Superior temporal gyrus (tissue), 1 donor: Measurements from ENCODE around the gene MRS2.
"Not testable (repeated sequence)": the region's sequence is repeated elsewhere in the genome, so short reads cannot be mapped to it uniquely, and the experiment has no call there.

Experiments used
- DNase-seq: peaks from one replicate; pipeline ENCODE4 v3.0.0-alpha.2; 2016; ENCODE audit errors: extremely low spot score

MRS2 gene

DNA sequence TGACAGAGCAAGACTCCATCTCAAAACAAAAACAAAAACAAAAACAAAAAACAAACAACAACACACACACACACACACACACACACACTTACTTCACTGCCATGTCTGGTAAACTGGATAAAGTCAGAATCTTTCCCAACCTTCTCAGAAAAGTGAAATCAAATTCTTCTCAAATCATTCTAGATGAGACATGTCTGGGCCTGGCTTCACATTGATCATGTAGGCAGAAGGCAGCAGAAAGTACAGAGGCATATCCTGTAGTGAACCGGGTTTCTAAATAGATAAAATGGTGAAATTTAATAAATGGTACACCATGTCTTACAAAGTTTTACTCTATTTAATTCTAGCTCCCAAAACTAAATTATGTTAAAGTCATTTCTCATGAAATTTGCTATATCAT lies 14.9 kb upstream of the MRS2 start:
- DNase-seq: no peak

DNA sequence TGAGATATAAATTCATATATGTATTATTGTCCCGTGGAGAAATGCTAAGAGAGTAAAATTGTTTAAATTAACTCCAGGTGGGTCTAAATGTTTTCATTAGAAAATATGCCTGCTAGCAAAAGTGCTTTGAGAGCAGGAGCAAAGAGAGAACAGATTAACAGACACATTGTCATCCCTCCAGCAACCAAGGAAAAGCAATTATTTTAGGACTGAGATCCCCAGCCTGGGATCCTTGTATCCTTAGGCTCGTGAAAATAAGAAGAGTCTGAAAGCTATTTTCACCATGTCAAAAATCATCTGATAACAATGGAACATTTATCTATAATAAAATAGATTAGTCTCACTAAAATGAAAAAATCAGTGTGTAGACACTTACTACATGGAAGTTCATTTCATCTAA lies 11.5 kb upstream of the MRS2 start:
- DNase-seq: no peak

DNA sequence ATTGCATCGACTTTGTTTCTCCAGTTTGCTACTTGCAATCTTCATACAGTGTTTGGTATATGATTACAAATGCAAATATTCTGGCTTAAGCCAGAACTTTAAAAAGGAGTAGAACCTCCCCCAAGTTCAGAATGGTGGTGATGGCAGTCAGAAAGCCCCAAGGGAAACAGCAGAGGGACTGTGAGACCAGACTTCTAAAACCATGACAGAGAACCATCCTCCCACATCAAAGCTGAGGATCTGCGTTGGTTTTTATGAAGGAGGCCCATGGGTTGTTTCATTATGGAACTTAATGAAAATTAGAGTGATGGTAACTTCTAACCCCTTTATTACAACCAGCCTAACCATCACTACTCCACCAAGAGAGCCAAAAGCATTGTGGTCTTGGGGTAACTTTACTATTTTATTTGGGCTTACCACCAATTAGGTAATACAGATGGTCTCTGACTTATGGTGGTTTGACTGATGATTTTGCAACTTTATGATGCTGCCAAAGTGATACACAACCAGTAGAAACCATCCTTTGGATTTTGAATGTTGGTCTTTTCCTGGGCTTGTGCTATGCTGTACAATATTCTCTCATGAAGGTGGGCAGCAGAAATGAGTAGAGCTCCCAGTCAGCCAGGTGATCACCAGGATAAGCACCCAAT lies 10.9 kb upstream of the MRS2 start:
- no peak for DNase-seq

DNA sequence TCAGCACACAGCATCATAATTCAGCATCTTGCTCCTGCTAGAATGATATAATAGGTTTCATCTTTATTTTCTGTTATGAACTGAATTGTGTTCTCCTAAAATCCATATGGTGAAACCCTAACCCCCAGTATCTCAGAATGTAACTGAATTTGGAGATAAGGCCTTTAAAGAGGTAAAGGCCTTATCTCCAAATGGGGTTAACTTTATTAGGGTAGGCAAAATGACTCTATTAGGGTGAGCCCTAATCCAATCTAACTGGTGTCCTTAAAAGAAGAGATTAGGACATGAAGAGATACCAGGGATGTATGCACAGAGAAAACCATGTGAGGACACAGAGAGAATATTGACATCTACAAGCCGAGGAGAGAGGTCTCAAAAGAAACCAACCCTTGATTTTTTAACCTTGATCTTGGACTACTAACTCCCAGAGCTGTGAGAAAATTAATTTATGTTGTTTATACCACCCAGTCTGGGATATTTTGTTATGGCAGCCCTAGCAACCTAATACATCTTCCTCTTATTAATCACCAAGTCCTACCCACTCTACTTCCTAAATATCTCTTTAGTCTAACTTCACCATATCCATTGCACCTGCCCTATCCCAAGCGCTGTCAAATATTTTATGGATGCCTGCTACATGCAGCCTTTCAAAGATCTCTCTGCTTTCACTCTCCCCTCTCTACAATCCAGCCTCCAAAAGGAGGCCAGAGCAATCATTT lies 8.5 kb upstream of the MRS2 start:
- DNase-seq: no peak

DNA sequence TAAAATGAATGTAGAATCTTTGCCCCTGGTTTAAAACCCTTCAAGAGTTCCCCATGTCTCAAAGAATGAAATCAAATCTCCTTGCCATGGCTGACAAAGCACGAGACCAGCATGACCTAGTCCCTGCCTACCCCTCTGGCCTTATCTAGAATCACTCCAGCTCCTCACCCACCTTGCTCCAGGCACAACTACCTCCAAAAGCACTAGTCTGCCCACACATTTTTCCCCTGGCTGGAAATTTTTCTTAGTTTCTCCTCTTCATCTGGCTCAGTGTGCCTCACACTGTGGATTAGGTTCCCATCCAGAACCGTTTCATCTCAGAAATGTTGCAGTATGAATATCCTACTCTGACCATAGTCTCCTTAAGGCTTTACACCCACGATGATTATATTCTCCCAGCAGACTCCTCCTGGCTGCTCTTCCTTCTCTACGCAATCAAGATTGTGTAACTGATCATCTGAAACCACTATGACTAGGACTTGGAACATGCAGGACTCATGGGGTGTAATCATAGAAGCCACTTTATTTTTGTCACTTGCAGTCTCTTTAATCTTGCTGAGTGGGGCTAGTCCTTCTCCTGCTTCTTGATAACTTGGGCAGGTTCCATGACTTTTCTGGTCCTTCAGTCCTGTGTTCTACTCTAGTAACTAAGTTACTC lies 7.8 kb upstream of the MRS2 start:
- DNase-seq: peak; percentile 54

DNA sequence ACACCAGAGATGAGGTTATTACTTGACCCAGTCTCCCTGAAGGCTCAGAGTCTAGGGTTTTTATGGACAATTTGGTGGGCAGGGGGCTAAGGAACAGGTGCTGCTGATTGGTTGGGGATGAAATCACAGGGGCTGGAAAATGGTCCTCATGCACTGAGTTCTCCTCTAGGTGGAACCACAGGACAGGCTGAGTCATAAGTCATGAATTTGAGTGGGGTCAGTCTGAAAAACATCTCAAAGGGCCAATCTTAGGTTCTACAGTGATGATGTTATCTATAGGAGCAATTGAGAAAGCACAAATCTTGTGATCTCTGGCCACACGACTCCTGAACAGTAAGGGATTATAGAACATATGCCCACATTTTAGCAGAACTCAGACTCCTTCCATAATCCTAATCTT lies 5.9 kb upstream of the MRS2 start:
- no peak for DNase-seq

DNA sequence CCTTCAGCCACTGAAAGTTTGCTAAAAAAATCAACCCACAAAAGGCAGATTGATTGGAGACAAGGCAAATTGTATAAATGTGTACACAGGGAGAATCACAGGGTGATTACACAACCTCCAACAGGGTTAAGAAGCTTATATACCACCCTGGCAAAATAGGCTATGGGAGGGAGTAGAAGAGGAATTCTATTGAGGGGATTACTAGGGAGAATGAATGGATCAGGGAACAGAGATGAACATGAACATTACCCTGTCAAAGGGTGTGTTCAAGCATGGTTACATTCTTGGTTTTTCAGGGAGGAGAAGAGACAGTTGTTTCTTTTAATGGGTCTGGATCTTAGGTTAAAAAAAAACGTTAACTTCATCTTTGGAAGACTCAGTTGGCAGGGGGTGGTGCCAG lies 5.1 kb upstream of the MRS2 start:
- DNase-seq: no peak

DNA sequence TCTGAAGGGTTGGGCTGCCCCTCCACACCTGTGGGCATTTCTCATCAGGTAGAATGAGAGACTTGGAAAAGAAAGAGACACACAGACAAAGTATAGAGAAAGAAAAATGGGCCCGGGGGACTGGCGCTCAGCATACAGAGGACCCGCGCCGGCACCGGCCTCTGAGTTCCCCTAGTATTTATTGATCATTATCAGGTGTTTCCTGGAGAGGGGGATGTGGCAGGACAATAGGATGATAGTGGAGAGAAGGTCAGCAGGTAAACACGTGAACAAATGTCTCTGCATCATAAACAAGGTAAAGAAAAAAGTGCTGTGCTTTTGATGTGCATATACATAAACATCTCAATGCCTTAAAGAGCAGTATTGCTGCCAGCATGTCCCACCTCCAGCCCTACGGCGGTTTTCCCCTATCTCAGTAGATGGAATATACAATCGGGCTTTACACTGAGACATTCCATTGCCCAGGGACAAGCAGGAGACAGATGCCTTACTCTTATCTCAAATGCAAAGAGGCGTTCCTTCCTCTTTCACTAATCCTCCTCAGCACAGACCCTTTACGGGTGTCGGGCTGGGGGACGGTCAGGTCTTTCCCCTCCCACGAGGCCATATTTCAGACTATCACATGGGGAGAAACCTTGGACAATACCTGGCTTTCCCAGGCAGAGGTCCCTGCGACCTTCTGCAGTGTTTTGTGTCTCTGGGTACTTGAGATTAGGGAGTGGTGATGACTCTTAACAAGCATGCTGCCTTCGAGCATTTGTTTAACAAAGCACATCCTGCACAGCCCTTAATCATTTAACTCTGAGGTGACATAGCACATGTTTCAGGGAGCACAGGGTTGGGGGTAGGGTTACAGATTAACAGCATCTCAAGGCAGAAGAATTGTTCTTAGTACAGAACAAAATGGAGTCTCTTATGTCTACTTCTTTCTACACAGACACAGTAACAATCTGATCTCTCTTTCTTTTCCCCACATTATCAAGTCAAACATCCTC lies 2.4 kb upstream of the MRS2 start:
- not testable (repeated sequence) for DNase-seq

DNA sequence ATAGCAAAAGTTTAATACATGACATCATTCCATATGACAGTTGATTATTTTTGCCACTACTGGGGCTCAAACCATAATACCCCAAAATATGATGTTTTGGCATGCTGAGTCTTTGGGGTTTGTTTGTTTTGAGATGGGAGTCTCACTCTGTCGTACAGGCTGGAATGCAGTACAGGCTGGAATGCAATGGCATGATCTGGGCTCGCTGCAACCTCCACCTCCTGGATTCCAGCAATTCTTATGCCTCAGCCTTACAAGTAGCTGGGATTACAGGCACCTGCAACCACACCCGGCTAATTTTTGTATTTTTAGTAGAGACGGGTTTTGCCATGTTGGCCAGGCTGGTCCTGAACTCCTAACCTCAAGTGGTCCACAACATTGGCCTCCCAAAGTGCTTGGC lies 1.3 kb upstream of the MRS2 start:
- no peak for DNase-seq

DNA sequence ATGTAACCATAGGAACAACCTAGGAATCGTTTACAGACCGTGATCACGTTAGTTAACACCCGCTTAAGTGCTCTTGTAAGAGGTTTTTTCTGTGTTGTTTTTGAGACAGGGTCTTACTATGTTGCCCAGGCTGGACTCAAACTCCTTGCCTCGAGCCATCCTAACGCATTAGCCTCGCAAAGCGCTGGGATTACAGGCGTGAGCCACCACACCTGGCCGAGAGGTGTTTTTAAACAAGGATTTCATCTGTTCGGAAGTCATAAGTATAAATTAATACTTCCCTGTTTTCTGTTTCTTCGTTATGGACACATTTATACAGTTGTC lies 727 bp downstream of the MRS2 start:
- DNase-seq: no peak

DNA sequence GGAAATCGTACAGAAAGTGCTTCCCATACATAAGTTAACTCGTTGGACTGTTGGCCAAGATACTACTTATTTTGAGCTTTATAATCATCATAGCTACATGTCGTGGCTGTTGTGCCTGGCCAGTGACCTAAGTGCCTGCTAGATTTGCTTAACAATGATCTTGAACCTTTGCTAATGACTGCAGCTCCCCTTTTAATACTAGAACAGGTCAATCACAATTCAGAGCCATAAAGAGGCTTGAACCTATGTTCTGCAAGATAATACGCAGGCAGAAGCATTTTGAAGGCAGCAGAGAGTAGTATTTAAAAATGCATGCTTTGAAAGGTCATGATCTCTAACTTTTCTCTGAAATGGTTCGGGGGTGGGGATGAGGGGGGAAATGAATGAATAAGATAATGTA lies 2.5 kb downstream of the MRS2 start:
- DNase-seq: no peak

DNA sequence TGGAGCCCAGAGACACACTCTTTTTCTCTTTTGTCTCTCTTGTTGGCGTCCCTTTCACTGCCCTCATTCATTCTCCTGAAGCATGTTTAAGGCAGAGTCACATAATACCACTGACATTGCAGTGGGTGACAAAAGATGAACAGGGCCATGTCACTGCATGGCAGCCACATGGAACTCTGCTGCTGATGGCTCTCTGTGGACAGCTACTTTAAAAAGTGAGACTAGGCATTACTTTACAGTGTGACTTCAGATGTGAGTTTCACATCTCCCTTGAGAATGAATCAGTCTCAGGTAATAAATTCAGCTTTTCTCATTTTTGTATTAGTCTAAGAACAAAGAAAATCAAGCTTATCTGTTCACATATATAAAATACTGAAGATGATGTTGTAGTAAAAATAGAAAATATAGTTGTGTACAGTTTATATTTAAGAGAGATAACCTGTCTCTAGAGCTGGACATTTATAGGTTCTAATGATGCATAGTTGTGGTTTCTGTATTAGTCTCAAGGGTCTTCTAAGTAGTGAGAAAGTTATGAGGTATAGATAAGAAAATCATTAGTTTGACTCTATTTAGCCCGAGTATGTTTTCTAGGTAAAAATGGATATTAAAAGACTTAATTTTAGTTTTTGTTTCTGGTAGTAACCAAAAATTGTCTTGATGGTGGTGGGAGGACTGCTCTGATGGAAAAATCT lies 6.1 kb downstream of the MRS2 start:
- DNase-seq: no peak

DNA sequence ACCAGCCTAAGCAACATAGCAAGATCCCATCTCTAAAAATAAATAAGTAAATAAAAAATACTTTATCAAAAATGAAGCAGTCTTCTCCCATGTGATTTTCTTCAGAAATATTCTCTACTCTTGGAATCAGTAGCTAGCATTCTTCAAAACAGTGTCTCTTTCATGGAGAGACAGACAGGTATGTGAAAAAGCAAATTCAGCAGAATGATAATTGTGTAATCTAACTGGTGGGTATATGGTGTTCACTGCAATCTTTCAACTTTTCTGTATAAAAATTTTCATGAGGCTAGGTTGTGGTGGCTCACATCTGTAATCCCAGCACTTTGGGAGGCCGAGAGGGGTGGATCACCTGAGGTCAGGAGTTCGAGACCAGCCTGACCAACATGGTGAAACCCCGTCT lies 7.9 kb downstream of the MRS2 start:
- no peak for DNase-seq

DNA sequence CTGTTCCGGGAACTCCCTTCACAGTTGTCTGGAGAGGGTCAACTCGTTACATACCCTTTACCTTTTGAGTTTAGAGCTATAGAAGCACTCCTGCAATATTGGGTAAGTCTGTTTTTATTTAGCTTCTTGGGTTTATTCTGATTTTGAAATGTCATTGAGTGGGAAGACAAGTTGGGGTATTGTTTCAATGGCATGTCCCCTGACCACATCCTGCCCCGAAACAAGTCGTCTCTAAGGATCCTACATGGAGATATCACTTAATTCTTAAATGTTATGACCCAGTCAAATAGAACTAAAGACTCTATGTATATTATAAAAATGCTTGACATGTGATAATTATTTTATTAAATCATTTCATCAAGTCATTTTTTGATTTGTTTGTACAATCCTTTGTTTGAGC lies 9.6 kb downstream of the MRS2 start:
- no peak for DNase-seq

DNA sequence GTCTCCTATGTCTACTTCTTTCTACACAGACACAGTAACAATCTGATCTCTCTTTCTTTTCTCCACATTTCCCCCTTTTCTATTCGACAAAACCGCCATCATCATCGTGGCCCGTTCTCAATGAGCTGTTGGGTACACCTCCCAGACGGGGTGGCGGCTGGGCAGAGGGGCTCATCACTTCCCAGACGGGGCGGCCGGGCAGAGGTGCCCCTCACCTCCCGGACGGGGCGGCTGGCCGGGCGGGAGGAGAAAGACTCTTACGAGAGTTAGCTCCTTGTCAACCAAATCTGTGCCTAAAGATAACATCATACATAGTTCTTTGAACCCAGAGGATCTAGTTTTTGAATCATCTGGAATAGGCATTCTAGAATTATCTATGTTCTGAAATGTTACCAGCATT lies 11.8 kb downstream of the MRS2 start:
- DNase-seq: not testable (repeated sequence)

DNA sequence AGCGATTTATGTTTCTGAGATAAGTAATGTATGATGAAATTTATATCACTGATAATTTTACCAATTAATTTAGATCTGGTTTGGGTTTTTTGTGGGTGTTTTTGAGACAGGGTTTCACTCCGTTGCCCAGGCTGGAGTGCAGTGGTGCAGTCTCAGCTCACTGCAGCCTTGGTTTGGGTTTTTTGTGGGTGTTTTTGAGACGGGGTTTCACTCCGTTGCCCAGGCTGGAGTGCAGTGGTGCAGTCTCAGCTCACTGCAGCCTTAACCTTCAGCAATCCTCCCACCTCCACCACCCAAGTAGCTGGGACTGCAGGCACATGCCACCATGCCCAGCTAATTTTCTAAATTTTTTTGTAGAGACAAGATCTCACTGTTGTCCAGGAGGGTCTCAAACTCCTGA lies 13.0 kb downstream of the MRS2 start:
- no peak for DNase-seq

DNA sequence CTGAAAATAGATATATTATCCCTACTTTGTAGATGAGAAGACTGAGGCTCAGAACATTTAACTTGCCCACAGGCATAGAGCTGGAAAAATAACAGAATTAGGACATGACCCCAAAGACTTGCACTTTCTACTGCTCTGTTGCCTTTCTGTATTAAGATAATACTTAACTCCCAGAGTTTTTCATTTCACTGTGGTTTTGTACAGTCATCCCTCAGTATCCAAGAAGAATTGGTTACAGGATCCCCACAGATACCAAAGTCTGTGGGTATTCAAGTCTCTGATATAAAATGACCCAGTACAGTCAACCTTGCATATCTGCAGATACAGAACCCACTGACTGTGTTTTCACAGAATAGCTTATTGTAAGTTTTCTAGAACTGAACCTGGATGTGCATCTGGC lies 16.8 kb downstream of the MRS2 start:
- DNase-seq: no peak

DNA sequence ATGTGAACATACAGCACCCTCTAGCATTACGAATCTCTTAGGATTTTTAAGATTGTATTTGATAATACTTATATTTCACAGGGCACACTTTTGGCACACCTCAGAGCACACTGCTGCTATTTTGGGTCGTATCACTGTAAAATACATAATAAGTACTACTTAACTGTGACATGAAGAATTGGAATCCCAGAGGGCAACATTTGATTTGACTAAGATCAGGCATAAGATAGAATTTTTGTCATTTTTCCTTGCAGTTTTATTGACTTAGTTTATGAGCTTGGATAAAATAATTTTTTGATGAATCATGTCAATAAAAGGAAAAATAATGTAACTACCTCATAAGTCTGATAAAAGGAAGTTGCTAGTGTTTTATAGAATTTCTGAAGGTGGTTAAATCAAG lies 22.4 kb downstream of the MRS2 start:
- no peak for DNase-seq

DNA sequence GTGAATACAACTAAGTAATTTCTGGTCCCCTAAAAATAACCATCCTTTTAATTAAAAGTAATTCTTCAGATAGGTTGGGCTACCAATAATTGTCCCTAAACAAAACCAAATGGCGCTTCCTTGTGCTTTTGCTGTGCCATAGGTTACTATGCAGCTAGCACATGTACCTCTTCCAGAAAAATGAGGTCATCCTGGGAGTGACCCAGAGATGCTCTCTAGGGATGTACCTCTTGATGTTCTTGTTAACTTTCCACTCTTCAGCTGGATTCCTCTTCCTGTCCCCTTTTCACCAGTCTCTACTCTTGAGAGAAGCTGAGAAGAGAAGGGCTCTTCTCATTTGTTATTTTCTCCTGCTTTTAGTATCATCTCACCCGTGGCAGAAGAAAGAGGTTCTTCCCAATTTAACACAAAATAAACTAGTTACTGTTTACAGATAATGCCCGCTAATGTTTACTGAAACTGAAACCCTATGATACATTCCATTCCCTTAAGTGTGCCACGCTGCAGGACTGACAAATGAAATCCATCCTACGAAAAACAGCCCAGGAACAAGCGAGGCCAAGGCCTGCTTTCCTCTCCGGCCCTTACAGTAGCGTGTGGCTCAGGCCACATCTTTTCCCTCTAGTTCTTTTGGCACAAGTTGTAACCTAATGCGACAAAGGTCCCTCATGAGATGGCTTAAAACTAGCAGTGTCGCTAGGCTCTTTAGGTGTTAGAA lies 24.2 kb downstream of the MRS2 start:
- no peak for DNase-seq

DNA sequence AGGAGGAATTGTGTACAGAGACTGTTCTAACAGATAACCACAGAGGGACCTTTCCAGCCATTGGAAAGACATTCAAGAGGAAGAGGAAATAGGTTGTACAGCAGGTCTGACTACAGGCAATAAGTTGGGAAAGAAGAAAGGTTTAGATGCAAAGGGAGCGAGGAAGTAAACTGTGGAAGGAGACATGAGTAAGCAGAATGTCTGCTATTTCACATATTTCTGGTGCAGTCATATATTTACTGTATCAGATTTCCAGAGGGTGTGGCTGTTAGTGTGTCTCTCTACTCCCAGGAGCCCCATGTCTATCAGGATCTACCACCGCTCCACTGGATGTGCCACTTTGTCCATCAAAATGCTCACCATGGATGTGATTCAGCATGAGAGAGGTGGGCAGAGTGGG lies 25.9 kb downstream of the MRS2 start:
- no peak for DNase-seq

DNA sequence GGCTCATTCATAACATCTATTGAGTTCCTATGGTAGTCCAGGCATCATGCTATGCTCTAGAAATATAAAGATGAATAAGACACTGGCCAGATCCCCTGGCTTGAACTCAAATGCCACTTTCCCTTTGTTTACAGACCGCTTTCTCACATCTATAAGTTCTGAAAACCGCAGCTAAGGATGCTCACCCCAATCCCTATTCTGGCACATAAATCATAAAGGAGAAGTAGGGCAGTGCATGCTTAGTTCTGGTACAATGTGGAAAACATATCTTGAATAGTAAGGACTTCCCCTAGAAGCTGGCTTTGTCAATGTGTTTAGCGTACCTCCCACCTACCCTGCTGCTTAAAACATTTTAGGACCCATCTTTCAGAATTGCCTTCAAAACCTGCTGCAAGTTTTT lies 26.4 kb downstream of the MRS2 start:
- no peak for DNase-seq
